Stimulated activated CD4-positive, alpha-beta T cell treated with anti-CD3 and anti-CD28 coated beads, Interleukin-1b, Interleukin-23, amount 100 ng/mL, for 1 hour (primary cell): ENCODE data around the gene SMIM3.
"Not testable (repeated sequence)": the region's sequence is repeated elsewhere in the genome, so short reads cannot be mapped to it uniquely, and the experiment has no call there.

Source experiments
- DNase-seq, 2 donors: peaks; one replicate each; pipeline ENCODE4 v3.0.0-alpha.2; 2020; ENCODE audit warnings: low read depth in 2 of 2

Gene SMIM3

DNA sequence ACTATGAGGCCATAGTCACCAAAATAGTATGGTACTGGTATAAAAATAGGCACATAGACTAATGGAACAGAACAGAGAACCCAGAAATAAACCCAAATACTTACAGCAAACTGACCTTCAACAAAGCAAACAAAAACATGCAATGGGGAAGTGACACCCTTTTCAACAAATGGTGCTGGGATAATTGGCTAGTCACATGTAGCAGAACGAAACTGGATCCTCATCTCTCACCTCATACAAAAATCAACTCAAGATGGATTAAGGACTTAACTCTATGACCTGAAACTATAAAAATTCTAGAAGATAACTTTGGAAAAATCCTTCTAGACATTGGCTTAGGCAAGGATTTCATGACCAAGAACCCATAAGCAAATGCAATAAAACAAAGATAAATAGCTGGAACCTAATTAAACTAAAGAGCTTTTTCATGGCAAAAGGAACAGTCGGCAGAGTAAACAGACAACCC is 14.9 kb downstream of the SMIM3 start:
- not testable (repeated sequence) for DNase-seq

DNA sequence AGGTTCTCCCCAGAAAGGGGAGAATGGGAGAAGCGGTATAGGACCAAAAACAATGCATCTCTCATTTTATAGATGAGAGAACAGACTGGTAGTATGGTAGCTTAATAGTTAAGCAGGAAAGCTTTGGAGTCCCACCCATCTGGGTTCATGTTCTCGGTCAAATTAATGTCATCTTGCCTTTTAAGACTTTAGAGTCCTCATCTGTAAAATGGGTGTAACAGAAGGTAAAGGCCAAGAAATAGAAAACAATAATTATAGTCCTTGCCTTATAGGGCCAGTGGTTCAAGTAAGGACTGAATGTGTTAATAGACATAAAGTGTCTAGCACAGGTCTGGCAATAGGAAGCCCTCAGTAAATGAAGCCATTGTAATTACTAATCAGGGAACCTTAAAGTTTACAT is 16.4 kb downstream of the SMIM3 start:
- no peak for DNase-seq

- DNase-seq = no peak
Observed at GRCh38 chr5:150797384-150797783, 18.8 kb downstream of the SMIM3 start.

GRCh38 chr5:150801117-150801927 is 22.8 kb downstream of the SMIM3 start:
- no peak for DNase-seq

DNA sequence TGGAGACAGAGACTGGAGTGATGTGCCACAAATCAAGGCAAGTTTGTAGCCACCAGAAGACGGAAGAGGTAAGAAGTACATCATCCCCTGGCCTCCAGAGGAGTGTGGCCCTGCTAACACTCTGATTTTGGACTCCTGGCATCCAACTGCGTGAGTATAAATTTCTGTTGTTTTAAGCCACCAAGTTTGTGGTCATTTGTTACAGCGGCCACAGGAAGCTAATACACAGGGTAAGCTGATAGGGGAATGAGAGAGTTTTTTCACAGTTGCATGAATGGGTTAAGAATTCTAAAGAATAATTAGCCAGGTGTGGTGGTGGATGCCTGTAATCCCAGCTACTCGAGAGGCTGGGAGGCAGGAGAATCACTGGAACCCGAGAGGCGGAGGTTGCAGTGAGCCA is 25.8 kb downstream of the SMIM3 start:
- no peak for DNase-seq

GRCh38 chr5:150809363-150809762 is 30.8 kb downstream of the SMIM3 start:
- DNase-seq = no peak

GRCh38 chr5:150815010-150815409 is 36.5 kb downstream of the SMIM3 start:
- no peak for DNase-seq

DNA sequence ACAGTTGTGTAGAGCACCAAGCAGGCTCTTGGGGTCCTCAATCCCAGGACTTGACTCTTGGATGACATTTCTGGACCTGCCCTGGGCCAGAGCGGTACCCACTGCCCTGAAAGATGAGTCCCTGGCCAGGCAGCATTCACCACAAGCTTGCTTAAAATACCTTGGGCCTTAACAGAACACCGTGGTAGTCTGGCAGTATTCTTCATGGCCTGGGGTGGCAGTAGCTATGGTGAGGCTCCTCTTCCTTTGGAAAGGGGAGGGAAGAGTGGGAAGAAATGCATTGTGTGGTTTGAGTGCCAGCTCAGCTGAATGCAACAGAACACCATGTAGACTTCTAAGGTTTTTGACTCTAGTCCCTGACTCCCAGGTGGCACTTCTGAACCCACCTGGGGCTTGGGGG is 38.4 kb downstream of the SMIM3 start:
- no peak for DNase-seq

- DNase-seq = no peak
Observed at GRCh38 chr5:150829744-150830143, 51.2 kb downstream of the SMIM3 start.

- DNase-seq = not testable (repeated sequence)
Observed at GRCh38 chr5:150831821-150832220, 53.3 kb downstream of the SMIM3 start.

DNA sequence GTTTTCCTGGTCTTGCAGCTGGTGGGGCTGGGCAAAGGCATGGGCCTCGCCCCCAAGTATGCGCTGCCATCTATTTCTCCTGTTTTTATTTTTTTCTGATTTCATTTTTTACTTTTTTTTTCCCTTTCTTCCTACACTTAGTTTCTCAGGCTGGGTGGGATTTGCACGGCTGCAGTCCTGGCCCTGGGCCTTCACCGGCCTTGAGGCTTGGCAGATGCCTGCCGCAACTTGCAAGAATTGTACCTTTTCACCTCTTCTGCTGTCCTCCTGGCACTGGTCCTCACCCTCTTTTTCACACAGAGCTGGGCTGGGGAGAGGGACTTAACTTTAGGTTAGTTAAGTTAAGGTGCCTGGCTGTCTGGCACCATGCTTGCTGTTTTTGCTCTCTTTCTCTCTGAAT is 57.5 kb downstream of the SMIM3 start:
- no peak for DNase-seq

- no peak for DNase-seq
Observed at GRCh38 chr5:150836703-150837102, 58.1 kb downstream of the SMIM3 start.

DNA sequence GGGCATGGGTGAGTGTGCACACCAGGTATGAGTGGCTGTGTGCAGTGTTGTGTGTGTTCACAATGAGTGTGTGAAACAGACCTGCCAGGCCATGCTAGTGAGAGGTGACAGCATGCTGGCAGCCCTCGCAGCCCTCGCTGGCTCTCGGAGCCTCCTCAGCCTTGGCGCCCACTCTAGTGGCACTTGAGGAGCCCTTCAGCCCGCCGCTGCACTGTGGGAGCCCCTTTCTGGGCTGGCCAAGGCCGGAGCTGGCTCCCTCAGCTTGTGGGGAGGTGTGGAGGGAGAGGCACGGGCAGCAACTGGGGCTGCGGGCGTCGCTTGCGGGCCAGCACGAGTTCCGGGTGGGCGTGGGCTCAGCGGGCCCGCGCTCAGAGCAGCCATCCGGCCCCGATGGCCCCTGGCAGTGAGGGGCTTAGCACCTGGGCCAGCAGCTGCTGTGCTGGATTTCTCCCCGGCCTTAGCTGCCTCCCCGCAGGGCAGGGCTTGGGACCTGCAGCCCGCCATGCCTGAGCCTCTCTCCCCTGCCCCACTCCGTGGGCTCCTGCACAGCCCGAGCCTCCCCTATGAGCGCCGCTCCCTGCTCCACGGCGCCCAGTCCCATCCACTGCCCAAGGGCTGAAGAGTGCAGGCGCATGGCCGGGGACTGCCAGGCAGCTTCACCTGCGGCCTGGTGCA is 66.8 kb downstream of the SMIM3 start:
- DNase-seq = not testable (repeated sequence)

GRCh38 chr5:150846308-150846653 is 67.7 kb downstream of the SMIM3 start, which contains the start of gene IRGM:
IRGM (plus strand) TSS chr5:150846521; CDS start chr5:150848124, 1,603 bp downstream.
- not testable (repeated sequence) for DNase-seq
